ENCODE results near the gene PDCD1. TPM values are rescaled to one million over a fixed set of nuclear protein-coding genes. Genes with fewer than 3 reads are reported as not detected.
A peak's percentile ranks its signal among the peaks of the same experiment; 100 is the strongest.

The PDCD1 gene
- total RNA-seq, 1 donor from 2014 or later, result 1.8 TPM

DNA sequence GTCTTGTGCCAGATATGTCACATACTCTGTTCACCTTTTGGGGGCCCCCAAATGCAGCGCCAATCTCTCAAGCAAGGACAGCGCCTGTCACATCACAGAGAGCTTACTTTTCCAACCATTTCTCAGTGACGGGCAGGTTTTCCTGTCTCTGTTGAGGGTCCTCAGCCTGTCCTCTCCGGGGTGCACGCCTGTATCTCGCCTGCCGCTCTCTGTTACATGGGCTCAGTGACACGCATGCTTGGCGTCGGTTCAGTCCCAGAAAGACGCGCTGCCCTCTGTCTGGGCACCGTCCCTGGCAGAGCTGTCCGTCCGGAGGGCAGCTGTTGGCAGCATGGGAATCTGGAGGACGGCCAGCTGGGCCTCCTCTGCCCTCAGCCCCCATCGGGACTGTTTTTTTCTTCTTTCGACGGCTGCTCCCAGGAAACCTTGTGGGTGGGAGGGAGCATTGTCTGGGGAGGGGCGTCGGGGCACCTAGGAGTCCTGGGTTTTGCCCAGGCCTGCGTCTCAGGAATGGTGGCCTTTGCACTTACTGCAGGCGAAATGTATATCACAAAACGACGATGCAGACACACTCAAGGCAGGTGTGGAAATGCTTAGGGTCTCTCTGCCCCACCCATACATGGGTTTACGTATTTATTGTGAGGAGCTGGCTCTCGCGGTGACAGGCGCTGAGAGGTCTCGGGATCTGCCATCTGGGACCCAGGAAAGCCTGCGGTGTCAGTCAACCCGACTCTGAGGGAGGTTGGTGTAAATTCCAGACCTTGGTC lies 41.7 kb upstream of the PDCD1 start:
- no peaks in the 10 kb centered on the region for H3K36me3 ChIP-seq
- no peak overlapping the region for H3K4me3 ChIP-seq
- TF ChIP-seq, protein P1, sequence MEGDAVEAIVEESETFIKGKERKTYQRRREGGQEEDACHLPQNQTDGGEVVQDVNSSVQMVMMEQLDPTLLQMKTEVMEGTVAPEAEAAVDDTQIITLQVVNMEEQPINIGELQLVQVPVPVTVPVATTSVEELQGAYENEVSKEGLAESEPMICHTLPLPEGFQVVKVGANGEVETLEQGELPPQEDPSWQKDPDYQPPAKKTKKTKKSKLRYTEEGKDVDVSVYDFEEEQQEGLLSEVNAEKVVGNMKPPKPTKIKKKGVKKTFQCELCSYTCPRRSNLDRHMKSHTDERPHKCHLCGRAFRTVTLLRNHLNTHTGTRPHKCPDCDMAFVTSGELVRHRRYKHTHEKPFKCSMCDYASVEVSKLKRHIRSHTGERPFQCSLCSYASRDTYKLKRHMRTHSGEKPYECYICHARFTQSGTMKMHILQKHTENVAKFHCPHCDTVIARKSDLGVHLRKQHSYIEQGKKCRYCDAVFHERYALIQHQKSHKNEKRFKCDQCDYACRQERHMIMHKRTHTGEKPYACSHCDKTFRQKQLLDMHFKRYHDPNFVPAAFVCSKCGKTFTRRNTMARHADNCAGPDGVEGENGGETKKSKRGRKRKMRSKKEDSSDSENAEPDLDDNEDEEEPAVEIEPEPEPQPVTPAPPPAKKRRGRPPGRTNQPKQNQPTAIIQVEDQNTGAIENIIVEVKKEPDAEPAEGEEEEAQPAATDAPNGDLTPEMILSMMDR (IDR thresholded peaks at IDR 0.05), result no peak
- H3K27ac ChIP-seq, result no peak overlapping the region
- no peaks in the 10 kb centered on the region for H3K4me1 ChIP-seq
- H3K9me3 ChIP-seq, result no peaks in the 10 kb centered on the region
- ATAC-seq (no peak), DNase-seq (peak; percentile 53)
- intact Hi-C loops (cut with DNase I), result no loop called here
- no peaks in the 10 kb centered on the region for H3K27me3 ChIP-seq

DNA sequence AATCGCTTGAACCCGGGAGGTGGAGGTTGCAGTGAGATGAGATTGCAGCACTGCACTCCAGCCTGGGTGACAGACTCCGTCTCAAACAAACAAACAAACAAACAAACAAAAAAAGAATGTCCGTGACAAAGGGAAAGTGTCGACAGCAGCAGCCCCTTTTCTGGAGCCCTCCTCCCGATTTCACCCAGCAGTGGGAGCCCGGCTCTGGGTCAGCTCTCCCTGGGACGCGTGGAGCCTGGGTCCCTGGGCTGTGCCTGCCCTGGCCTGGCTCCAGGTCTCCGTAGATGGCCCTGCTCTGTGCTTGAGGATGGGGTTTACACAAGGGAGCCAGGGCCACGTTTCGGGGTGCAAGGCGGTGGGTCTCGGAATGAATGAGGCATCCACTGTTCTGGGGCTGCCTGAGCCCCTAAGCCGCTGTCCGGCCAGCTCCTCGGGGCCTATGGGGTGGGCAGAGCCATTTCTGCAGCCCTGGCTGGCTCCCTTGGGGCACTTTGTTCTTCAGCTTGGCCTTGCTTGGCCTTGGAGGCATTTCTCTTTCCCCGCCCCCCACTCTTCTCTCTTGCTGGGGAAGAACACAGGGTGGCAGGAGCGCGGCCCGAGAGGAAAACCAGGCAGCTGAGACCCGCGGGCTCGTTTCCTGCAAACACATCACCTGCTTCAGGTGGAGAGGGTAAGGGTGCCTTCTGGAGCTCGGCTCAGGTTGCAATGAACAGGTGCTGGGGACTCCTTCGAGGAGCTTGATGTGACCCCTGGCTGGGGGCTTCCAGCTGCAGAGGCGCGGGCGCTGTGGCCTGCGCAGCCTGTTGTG lies 40.0 kb upstream of the PDCD1 start:
- H3K27me3 ChIP-seq, result no peaks in the 10 kb centered on the region
- ATAC-seq (no peak), DNase-seq (peak; percentile 50)
- no peaks in the 10 kb centered on the region for H3K9me3 ChIP-seq
- TF ChIP-seq, protein P1 (IDR thresholded peaks at IDR 0.05), result no peak
- intact Hi-C loops (cut with DNase I), result no loop called here
- no peaks in the 10 kb centered on the region for H3K4me1 ChIP-seq
- no peak overlapping the region for H3K4me3 ChIP-seq
- H3K27ac ChIP-seq, result no peak overlapping the region
- H3K36me3 ChIP-seq, result no peaks in the 10 kb centered on the region

DNA sequence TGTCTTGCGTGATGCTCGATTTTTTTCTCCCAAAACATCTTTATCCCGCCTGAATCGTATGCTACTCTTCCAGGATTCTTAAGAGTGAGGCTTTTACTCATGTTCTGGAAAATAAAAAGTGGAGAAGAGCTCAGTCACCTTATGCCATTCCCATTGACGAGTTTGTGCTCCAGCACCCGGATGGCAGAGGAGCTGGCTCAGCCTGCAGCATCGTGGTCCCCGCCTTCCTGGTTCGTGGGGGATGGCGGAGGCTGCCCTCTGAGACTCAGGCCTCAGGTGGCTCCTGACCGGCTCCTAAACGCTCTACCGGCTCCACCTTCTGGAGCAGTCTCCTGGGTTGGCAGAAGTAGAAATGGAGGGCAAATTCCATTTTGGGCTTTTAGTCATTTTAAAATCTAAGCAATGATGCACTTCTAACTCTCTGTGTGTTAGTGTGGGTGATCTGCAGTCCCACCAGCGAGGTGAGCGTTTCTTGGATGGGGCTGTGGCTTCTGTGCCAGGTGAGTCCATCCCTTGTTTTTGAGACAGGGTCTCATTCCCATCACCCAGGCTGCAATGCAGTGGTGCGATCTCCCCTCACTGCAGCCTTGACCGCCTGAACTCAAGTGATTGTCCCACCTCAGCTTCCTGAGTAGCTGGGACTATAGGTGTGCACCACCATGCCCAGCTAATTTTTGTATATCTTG lies 38.7 kb upstream of the PDCD1 start:
- Histone ChIP-seq H3K36me3 (no peaks in the 10 kb centered on the region), H3K4me3 (no peak overlapping the region), H3K4me1 (no peaks in the 10 kb centered on the region), H3K27ac (no peak overlapping the region), H3K9me3 (no peaks in the 10 kb centered on the region), H3K27me3 (no peaks in the 10 kb centered on the region)
- DNase-seq (peak; percentile 39), ATAC-seq (no peak)
- intact Hi-C loops (cut with DNase I), result no loop called here
- TF ChIP-seq, protein P1 (IDR thresholded peaks at IDR 0.05), result no peak

DNA sequence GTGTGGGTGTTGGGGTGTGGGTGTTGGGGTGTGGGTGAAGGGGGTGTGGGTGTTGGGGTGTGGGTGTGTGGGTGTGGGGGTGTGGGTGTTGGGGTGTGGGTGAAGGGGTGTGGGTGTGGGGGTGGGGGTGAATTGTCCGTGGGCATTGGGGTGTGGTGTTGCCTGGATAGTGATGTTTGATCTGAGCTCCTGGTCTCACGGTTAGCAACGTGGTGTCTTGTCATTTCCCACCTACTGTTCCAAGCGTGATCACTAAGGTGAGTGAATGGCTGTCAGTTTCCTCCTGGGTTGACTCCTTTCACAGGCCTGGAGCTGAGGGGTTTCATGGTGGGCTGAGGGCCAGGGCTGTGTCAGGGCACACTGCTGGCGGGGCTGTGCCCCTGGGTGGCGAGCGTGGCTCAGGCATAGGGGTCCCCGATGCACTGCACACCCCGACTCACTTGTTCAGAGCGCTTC lies 38.1 kb upstream of the PDCD1 start:
- Histone ChIP-seq H3K27me3 (no peaks in the 10 kb centered on the region), H3K4me3 (no peak overlapping the region), H3K27ac (no peak overlapping the region), H3K4me1 (no peaks in the 10 kb centered on the region), H3K9me3 (no peaks in the 10 kb centered on the region), H3K36me3 (no peaks in the 10 kb centered on the region)
- intact Hi-C loops (cut with DNase I), result no loop called here
- ATAC-seq (no peak), DNase-seq (peak; percentile 27)
- TF ChIP-seq, protein P1 (IDR thresholded peaks at IDR 0.05), result no peak

DNA sequence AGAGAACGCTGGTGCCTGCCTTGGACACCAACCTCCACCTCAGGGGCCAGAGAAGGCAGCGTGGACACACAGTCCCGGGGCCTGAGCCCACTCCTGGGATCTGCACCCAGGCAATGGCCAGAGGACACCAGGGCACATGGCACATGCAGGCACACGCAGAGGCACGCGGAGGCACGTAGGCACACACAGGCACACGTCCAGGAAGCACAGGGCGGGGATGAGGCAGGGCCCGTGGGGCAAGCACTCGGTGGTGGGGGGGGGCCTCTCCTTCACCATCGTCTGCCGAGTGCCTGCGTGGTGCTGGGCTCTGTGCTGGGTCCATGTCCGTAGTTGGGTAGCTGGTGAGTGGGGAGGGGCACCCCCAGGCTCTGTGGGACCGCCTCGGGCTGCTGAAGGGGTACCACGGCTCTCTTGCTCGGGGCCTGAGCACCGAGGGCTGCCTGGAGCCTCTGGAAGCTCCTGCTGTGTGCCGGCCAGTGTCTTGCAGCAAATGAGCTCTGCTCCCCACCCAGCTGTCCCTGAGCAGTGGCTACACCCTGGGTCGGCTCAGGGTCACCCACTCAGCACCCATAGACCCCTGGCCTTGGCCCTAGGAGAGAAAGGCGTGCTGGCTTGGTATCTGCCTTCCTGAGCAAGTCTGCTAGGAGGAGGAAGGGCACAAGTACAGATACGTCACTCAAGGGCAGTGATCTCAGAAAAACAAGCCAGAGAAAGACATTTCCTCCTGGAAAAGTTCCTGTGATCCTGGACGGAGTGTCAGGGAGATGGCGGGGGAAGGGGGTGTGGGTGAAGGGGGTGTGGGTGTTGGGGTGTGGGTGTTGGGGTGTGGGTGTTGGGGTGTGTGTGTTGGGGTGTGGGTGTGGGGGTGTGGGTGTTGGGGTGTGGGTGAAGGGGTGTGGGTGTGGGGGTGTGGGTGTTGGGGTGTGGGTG lies 37.3 kb upstream of the PDCD1 start:
- intact Hi-C loops (cut with DNase I), result no loop called here
- H3K27ac ChIP-seq, result peak overlapping the region; percentile 30
- H3K36me3 ChIP-seq, result no peaks in the 10 kb centered on the region
- H3K4me3 ChIP-seq, result no peak overlapping the region
- H3K4me1 ChIP-seq, result no peaks in the 10 kb centered on the region
- TF ChIP-seq, protein P1 (IDR thresholded peaks at IDR 0.05), result no peak
- H3K9me3 ChIP-seq, result no peaks in the 10 kb centered on the region
- no peaks in the 10 kb centered on the region for H3K27me3 ChIP-seq
- peak; percentile 64 for DNase-seq
- ATAC-seq, result peak; percentile 7
